HG03442 (cell line): Measurements from ENCODE around the gene PLA2G2A.
"Not testable (repeated sequence)": the region's sequence is repeated elsewhere in the genome, so short reads cannot be mapped to it uniquely, and the experiment has no call there.

Source experiments
- ATAC-seq: cut with Tn5 transposase; IDR thresholded peaks from one replicate; pipeline ENCODE4 v1.9.1; 2021; ENCODE audit warnings: mild to moderate bottlenecking, moderate library complexity; ENCODE audit not compliant: unreplicated experiment

PLA2G2A gene

DNA sequence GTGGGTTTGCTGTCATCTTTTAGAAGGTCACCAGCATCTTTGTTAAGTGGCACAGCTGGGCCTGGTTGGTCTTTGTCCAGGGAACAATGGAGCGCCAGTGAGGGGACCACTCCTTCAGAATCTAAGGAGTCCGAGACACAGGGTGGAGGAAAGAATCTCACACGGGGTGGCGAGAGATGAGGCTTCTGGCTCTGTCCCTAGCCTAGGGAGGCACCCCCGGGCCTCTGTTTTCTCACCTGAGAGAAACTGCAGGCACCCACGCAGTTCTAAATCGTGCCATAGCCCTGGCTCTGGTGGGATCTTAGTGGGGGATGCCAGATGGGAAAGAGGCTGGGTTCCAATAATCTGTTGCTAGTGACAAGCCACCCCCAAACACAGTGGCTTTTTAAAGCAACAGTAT, 45.1 kb downstream of the PLA2G2A start:
- no peak for ATAC-seq

GRCh38 chr1:19932866-19933265, 46.6 kb downstream of the PLA2G2A start:
- no peak for ATAC-seq

GRCh38 chr1:19927130-19927421, 52.3 kb downstream of the PLA2G2A start:
- ATAC-seq: not testable (repeated sequence)

GRCh38 chr1:19926296-19927129, 52.9 kb downstream of the PLA2G2A start:
- no peak for ATAC-seq
